Middle frontal gyrus (tissue), 1 donor: ENCODE results near the gene KCNE4.

Experiments
- DNase-seq: peaks from one replicate; pipeline ENCODE4 v3.0.0-alpha.2; 2015; ENCODE audit warnings: low spot score; ENCODE audit errors: extremely low spot score

Gene KCNE4, protein sequence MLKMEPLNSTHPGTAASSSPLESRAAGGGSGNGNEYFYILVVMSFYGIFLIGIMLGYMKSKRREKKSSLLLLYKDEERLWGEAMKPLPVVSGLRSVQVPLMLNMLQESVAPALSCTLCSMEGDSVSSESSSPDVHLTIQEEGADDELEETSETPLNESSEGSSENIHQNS

DNA sequence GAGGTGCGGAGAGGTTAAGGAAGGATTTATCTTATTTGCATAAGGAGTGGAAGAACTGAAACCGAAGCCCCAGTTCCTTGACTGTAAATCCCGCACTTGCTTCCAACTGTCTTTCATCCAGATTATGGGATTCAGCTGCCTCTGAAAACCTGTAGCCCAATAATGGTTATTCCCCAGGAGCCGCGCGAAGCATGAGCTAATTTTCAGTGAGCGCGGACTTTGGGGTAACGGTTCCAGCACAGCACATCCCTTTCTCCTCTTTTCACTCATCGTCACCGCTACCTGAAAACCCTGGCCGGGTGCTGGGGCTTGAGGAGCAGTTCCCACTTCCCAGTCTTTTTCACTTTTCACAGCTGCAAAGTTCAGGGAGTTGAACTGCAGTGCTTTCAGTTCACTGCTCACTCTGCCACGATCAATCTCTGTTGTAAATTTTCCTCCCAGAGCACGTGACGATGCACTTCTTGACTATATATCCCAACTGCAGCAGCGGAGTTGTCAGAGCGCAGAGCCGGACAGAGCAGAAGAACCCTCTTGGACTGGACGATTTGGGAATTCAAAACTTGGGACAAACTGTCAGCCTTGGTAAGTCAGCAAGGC lies at the start of gene KCNE4:
Gene KCNE4, plus strand, starts transcription at position 498 of the 597 bp plus-strand sequence. CDS start 641 bp downstream, outside the sequence.
- DNase-seq: no peak

- DNase-seq: no peak
These were observed 48.8 kb upstream of the KCNE4 start for GRCh38 chr2:223003191-223003590.

GRCh38 chr2:223005496-223005895 lies 46.5 kb upstream of the KCNE4 start:
- no peak for DNase-seq

- no peak for DNase-seq
These were observed 44.5 kb upstream of the KCNE4 start for GRCh38 chr2:223007531-223007930.

DNA sequence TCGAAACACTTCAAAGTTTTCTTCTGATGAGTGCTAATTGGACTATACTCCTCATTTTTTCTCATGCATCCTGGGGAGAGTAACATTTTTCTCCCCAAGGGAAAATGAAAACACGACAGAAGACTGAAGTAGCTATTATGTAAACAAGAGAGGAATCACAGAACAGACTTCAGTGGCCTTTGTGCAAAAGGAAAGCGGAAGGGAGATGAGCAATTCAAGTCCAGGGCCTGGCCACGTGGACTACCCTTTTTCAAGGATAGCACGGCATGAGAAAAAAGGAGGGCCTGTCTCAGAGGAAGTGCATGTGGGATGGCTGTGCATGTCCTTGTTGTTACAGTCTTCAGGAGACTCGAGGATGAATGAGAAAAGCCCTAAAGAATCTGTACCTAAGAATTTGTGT lies 43.8 kb upstream of the KCNE4 start:
- no peak for DNase-seq

DNA sequence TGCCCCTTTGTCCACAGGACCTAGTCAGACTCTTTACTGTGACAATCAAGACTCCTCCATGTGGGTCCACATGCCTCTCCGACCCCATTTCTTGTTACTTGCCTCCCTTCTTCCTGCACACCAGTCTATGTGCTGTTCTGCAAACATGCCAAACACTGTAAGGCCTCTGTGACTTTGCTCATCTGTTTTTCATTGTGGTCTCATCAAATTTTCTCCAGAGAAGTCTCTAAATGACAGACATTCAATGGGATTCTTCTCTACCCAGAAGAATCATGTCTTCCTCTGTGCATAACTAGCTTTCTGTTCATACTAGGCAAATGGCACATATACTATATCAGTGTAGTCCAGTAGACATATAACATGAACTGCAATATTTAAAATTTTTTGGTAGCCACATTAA lies 43.0 kb upstream of the KCNE4 start:
- no peak for DNase-seq

DNA sequence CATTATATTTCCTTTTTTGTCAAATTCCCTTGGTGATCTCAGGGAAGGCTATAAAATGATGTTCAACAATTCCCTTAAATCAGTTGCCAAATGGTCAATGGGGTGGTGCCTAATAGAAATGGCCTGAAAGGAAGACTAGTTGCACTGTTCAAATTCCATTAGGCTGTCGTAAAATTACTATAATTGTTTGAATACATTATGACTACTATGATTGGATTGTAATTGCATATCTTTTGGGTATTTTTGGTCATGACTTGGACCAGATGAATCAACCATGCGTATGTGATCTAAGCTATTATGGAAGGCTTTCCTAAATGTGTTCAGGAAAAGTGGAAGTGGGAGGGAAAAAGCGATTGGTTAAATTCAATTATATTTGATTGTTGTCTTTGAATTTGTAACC lies 41.3 kb upstream of the KCNE4 start:
- no peak for DNase-seq

- no peak for DNase-seq
These were observed 39.7 kb upstream of the KCNE4 start for GRCh38 chr2:223012291-223012690.

DNA sequence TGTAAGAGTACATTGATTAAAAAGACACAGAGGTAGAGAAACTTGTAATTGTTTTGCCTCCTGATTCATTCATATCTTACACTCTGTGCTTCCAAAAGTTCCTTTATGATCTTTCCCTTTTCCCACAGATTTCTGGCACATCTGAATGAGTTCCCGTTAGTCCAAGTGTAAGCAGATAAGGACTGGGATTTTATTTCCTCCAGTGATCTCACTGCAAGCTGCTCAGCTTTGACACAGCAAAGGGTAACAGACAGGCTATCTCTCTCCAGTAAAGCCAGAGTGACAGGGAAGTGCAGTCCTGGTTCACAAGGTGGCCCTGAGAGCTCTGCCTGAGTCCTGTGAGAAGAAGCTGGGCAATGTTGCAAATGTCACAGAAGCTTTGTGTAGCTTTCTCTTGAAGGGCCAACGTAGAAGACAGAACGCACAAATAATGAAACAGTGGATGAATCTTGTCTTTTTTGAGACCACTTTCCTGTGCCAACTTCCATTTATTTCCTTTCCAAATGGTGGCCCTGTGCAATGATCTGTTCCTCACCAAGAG lies 32.5 kb upstream of the KCNE4 start:
- DNase-seq: no peak

- DNase-seq: no peak
These were observed 31.8 kb upstream of the KCNE4 start for GRCh38 chr2:223019987-223020717.

DNA sequence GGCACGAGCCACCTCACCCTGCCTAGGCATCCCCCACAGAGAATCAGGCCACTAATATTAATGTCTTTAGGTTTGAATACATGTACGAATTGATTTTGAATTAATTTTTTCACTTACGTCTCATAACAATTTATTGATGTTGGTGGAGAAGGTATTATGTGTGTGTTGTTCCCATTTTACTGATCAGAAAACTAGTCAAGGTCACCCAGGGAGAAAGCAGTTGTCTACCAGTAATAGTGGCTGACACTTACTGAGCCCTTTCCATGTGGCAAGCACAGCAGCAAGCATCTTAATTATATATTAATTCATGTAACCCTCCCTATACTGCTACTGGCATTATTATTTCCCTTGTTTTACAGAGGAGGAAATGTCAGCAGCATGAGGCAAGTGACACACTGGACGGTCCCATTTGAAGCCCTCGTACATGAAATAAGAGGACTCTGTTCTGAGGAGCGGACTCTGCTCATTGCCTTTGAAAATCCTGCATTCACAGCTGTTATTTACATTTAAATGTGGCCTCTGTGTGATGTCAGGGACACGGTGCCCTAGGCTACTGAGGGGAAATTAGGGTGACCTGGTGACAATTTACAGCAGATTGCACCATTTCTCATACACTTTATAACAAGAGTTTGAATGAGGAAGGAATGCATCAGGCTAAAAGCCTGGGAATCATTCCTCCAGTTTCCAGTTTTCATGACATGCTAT lies 30.9 kb upstream of the KCNE4 start:
- DNase-seq: no peak

DNA sequence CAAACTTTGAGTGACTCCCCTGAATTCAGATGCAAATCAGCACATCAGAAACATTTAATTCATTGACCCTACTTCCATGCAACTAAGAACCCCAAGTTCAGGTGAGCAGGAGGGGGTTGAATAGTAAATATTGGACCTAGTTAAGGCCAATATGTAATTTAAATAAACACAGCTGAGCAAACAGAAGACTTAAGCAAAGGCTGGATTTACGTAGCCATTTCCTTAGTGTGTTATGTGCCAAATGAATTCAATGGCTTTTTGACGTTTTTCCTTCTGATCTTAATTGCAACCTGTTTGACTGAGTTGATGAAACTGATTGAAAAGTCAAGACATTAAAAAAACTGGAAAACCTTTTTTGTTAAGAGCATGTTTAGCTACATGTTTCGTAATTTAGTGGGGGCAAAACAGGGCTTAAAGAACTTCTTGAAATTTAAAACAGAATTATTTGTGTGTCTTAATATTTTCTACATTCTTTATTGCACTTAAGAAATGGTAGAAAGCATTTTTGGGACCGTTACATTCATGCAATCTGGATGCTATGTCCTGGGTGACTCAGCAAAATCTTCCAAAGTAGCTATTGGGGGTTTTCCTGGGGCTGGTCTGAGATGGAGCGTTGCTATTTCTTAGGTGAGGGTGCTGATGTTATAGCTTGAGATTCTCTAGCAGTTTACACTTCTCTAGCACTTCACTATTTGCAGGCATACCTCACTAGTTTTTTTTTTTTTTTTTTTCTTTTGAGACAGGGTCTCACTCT lies 25.5 kb upstream of the KCNE4 start:
- DNase-seq: no peak

DNA sequence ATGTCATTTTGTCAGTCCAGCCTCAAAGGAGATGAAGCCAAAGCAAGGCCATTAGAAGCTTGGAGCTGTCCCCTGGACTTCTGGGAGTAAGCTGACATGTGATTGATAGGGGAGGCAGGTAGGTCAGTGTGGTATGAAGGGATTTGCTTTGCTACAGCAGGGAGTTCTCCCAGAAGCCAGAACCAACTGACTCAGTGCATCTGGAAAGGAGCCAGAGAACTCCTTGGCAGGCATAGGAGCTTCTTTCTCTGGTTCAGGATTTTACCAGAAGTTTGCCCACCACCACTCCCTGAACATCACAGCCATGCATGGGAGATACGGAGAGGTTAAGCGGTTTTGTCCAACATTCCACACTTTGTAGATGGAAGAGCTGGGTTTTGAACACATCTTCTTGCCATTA lies 24.5 kb upstream of the KCNE4 start:
- no peak for DNase-seq

DNA sequence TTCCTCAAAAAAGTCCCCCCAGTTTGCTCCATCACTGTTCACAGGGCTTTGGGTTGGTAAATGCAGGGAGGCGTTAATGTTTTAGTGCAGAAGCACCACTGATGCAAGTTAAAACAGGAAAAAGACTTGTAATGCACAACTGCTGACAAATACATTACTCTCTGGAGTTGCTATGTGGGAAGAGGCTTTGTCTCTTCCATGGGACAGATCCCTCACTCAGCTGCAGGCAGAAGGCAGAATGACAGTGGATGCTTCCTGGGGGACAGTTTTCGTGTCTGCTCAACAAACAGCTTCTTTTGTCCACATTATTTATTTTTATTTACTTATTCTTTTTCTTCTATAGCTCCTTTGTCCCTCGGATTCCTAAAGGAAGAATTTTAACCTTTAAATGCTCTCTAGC lies 22.7 kb upstream of the KCNE4 start:
- DNase-seq: no peak

DNA sequence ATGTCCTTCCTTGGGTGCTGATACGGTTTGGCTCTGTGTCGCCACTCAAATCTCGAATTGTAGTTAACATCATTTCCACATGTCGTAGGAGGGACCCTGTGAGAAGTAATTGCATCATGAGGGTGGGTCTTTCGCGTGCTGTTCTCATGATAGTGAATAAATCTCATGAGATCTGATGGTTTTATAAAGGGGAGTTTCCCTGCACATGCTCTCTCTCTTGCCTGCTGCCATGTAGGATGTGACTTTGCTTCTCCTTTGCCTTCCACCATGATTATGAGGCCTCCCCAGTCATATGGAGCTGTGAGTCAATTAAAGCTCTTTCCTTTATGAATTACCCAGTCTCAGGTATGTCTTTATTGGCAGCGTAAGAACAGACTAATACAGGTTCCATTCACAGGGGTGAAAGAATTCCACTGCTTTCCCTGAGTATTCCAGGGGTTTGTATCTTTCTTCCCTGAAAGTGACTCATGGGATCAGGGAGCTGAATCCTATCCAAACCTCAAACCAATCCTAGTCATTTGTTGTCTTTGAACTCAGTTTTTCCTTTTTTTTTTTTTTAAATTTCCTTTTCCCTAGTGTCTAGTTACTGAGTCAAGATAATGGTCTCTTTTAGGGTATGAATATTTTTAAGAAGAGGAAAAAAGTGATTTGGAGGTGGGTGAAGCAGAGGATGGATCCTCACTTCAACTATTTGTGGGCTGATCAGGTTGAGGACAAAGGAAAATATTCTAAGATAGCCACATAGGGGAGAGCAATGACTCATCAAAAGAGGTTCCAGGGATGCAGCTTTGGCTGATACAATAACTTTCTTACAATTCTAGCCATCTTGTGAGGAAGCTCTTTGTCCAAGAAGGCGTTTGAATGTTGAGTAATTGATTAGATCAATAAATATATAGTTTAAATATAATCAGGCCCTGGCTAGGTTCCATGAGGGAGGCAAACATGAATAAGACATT lies 19.5 kb upstream of the KCNE4 start:
- DNase-seq: no peak

GRCh38 chr2:223034221-223034975 lies 17.6 kb upstream of the KCNE4 start:
- DNase-seq: no peak

- DNase-seq: no peak
These were observed 15.1 kb upstream of the KCNE4 start for GRCh38 chr2:223036790-223037444.

DNA sequence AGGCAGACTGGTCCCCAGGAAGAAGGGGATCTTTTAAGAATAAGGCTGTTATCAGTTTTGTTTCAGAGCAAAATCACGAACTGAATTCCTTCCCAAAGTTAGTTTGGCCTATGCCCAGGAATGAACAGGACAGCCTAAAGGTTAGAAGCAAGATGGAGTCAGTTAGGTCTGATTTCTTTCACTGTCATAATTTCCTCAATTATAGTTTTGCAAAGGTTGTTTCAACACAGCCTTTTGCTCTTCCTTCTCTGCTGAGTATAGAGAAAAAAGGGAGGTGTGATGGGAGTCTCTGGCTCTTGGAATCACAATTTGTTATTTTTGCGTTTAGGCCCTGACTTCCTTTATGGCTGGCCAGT lies 14.6 kb upstream of the KCNE4 start:
- no peak for DNase-seq

GRCh38 chr2:223039618-223040017 lies 12.4 kb upstream of the KCNE4 start:
- DNase-seq: no peak
